ENCODE data around the gene MAP3K9.

MAP3K9 gene

GRCh38 chr14:70808416-70809224 is 693 bp downstream of the MAP3K9 start:
- TF ChIP-seq CTCF (IDR thresholded peaks at IDR 0.05) = no peak
- H3K9ac ChIP-seq = peak overlapping the region; percentile 34

DNA sequence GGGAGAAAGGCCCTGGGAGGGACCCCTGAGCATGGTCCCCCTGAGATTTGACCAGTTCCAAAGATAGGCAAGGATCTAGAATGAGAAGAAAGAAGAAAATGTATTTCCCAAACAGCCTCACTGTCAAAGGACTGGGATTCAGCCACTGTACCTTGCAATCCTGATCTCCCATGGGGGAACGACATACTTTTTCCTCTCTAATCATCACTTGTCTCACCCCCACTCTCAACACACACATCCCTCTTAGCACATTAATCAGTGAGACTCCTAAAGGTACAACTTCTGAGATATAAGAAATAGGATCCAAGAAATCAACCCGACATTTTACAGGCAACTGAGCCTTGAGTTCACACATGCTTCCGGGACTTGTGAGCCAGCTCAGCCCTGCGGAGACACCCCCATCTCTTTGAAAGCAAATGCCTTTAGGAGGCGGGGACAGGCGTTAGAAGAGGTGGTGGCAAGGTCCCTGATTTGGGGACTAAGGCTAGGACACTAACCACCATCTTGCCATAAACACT is 1.4 kb downstream of the MAP3K9 start:
- Histone ChIP-seq H3K9ac (no peak overlapping the region), H3K9me3 (ENCODE audit: control insufficient read depth, low read length) (no peaks in the 10 kb centered on the region), H3K27ac (no peak overlapping the region), H3K4me2 (ENCODE audit: low read length) (peak overlapping the region; percentile 49), H2AFZ (peak overlapping the region; percentile 87), H3K4me3 (ENCODE audit: low read depth, low read length) (peak overlapping the region; percentile 49), H3K27me3 (ENCODE audit: control insufficient read depth, insufficient read depth, low read length) (no peaks in the 10 kb centered on the region), H3K4me1 (peaks cover 5% of the 10 kb centered on the region), H3K79me2 (no peaks in the 10 kb centered on the region), H3K36me3 (ENCODE audit: control insufficient read depth, insufficient read depth, low read length) (no peaks in the 10 kb centered on the region)
- TF ChIP-seq CTCF (IDR thresholded peaks at IDR 0.05) = no peak

More at GRCh38 chr14:70808416-70809224, 693 bp downstream of the MAP3K9 start:
- H3K36me3 ChIP-seq (ENCODE audit: control insufficient read depth, insufficient read depth, low read length) = no peaks in the 10 kb centered on the region
- H3K4me1 ChIP-seq = peaks cover 5% of the 10 kb centered on the region
- peak overlapping the region; percentile 89 for H3K4me2 ChIP-seq (ENCODE audit: low read length)
- H3K79me2 ChIP-seq = no peaks in the 10 kb centered on the region
- H3K4me3 ChIP-seq (ENCODE audit: low read depth, low read length) = peak overlapping the region; percentile 63
- peak overlapping the region; percentile 87 for H2AFZ ChIP-seq
- no peaks in the 10 kb centered on the region for H3K9me3 ChIP-seq (ENCODE audit: control insufficient read depth, low read length)
- peak overlapping the region; percentile 67 for H3K27ac ChIP-seq
- no peaks in the 10 kb centered on the region for H3K27me3 ChIP-seq (ENCODE audit: control insufficient read depth, insufficient read depth, low read length)

- Histone ChIP-seq H3K79me2 (peaks cover 21% of the 10 kb centered on the region), H3K4me2 (ENCODE audit: low read length) (no peak overlapping the region), H3K4me1 (no peaks in the 10 kb centered on the region), H3K9ac (no peak overlapping the region), H3K4me3 (ENCODE audit: low read depth, low read length) (no peak overlapping the region), H3K9me3 (ENCODE audit: control insufficient read depth, low read length) (no peaks in the 10 kb centered on the region), H3K36me3 (ENCODE audit: control insufficient read depth, insufficient read depth, low read length) (no peaks in the 10 kb centered on the region), H3K27me3 (ENCODE audit: control insufficient read depth, insufficient read depth, low read length) (no peaks in the 10 kb centered on the region), H2AFZ (no peak overlapping the region), H3K27ac (no peak overlapping the region)
- TF ChIP-seq CTCF (IDR thresholded peaks at IDR 0.05) = no peak
Measured at GRCh38 chr14:70804556-70805162, 4.7 kb downstream of the MAP3K9 start.

DNA sequence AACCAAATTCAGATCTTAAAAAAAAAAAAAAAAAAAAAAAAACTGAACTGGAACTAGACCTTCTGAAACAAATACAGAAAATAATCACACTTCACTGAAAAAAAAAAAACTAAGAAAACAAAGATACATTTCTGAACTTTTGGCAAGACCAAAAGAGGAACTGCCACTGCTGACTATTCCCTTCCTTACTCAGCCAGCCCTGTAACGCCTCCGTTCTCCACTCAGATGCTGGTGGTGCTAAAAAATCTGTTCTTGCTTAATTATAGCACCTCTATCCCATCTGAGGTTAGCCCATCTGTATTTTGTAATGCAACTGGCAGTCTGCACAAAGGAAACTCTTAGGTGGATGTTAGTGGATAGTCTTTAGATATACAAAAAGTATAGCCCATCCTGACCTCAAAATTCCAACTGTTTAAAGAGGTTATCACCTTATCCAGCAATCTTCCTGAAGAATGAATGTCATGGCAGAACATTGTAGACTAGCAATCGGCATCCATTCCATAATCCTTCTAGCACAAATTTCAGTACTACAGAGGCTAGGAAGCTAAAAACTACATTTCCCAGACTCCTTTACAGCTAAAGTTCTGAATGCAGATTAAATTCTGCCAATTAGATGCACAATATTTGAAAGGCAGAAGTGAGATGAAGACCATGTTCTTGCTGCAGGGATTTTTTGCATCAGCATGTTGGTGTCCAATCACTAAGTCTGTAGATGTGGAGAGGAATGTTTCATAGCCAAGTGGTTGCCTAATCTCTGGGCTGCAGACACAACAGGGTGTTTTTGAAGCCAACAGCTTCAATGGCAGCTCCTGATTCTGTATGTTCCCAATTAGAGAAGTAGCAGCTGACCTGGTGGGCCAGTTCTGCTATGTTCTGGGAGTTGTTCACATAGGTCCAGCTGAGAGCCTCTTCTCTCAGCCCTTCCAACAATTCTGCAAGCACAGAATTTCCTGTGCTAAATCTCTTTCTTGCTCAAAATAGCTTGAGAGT is 5.7 kb downstream of the MAP3K9 start:
- Histone ChIP-seq H3K9ac (no peak overlapping the region), H3K9me3 (ENCODE audit: control insufficient read depth, low read length) (no peaks in the 10 kb centered on the region), H3K36me3 (ENCODE audit: control insufficient read depth, insufficient read depth, low read length) (no peaks in the 10 kb centered on the region), H3K27ac (no peak overlapping the region), H3K4me1 (no peaks in the 10 kb centered on the region), H2AFZ (no peak overlapping the region), H3K27me3 (ENCODE audit: control insufficient read depth, insufficient read depth, low read length) (no peaks in the 10 kb centered on the region), H3K79me2 (peaks cover 21% of the 10 kb centered on the region), H3K4me3 (ENCODE audit: low read depth, low read length) (no peak overlapping the region), H3K4me2 (ENCODE audit: low read length) (no peak overlapping the region)
- no peak for TF ChIP-seq CTCF (IDR thresholded peaks at IDR 0.05)

Measured in parathyroid adenoma (tissue), 2 donors.